NCI-H128 (cell line): ENCODE data around the gene SLIT3.
A peak's percentile ranks its signal among the peaks of the same experiment; 100 is the strongest.

Experiments
- DNase-seq: peaks from one replicate; lab custom pipeline; 2025; ENCODE audit not compliant: unreplicated experiment; lab: John Stamatoyannopoulos, UW

The SLIT3 gene

DNA sequence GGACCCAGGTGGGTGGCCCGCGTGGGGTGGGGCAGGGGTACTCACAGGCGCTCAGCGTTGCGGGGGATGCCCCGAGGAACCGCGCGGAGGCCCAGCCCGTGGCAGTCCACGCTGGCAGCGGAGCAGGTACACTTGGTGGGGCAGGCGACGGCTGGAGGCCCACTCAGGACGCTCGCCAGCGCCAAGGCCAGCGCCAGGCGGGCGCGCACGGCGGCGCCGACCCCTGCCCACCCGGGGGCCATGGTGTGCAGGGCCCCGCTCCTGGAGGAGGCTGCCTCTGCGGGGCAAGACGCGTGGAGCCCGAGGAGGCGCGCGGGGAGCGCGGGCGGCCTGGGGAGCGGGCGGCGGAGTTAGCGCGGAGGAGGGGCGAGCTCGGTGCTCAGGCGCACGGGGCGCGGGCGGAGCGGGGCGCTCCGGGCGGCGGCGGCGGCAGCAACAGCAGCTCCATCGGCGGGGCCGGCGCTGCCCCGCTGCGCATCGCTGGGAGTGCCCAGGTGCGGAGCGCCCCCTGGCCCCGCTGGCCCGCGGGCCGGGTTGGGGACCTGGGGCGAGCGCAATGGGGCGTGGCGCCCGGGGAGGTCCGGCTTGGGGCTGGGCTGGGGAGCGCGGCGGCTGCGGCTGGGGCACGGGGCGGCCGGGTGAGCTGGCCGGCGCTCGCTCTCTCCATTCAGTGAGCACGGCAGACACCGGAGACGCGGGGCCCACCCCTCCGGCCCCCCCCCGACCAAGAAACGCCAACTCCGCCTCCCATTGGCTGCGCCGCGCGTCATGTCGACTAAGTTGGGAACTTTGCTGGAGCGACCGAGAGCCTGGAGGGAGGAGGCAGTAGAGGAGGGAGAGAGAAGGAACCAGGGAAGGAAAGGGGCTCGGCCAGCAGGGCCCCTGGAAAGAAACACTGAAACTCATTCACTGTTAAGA lies at the start of gene SLIT3:
Gene SLIT3 (minus strand): TSS at position 672 of the 918 bp plus-strand sequence. CDS start 430 bp downstream, at position 242.
- DNase-seq, result peak; percentile 4

DNA sequence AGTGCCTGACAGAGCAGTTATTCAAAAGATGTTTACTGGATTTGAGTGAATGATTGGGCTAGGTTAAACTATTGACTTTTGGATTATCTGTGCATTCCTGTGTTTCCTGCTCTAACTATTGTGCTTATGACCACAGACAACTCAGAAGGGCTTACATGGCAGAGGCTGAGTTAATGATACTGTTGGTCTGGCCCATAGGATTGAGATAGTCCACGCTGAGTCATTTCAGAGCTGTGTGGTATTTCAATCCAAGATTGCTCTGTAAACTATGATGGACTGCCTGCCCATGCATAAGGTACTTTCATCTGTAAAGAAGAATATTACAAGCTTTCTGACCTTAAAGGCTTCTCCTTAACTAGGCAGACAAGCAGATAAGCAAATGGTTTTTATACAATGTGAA lies 49.1 kb upstream of the SLIT3 start:
- no peak for DNase-seq

DNA sequence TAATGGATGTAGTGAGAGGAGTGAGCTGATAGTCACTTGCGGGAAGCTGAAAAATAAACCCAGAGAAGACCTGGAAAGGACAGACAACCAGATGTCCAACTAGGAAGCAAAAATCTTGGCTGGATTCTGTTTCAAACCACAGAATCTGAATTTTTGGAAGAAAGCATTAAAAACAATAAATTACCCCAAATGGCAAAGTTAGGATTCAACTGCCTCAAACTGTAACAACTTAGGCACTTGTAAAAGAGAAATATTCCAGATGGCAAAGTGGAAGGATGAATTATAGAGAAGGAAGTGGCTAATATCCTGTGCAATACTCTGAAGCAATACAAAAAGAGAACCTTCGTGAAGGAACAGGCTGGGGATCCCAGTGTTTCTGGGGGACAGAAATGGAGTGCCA lies 46.8 kb upstream of the SLIT3 start:
- no peak for DNase-seq

DNA sequence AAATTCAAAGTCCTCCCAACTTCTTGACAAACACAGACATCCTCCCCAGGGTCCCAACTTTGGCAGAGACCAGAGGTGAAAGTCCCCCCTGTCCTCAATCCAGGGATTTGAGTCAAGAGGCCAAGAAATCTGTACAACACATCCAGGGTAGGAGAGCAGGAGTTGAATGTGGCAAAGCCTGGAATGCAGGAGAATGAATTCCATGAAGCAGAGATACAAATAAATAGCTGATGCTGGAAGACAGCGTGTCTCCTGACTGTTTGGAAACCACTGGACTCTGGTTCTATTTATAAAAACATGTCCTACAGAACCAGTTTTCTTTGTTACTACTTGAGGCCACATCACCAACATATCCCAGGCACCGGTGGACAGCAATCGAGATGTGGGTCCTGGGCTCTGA lies 43.7 kb upstream of the SLIT3 start:
- DNase-seq, result no peak

DNA sequence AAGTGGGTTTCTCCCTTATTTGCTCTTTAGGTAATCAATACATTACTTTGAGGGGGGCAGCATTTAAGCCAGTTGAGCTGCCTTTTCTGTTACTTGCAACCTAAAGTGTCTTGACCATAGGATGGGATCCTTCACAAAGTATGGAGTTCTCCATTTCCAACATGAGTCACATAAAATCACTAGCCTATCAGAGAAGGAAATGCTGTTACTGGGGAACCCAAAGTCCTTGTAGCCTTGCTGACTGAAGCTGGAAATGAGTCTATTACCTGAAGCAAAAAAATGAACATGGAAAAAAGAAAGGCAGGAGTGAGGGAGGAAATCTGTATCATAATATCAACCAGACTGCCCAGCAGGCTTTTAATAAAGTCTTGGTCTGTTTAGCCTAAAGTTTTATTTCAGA lies 42.8 kb upstream of the SLIT3 start:
- DNase-seq, result no peak

DNA sequence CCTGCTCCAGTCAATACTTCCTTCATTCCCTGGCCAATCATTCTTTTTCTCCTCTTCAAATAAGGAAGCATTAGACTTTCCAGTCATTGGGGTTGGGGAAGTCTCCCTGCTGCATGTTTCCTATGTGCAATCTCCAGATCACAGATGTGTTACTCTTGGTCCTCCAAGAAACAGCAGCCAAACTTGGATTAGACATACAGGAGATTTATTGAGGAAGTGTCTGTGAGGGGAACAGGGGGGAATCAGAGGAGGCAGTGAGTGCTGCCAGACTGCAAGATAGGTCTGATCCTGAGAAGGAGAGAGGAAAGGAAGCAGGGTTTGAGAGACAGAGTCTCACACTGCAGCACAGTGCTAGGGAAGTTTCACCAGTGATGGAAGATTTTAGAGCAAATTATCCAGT lies 40.6 kb upstream of the SLIT3 start:
- no peak for DNase-seq

DNA sequence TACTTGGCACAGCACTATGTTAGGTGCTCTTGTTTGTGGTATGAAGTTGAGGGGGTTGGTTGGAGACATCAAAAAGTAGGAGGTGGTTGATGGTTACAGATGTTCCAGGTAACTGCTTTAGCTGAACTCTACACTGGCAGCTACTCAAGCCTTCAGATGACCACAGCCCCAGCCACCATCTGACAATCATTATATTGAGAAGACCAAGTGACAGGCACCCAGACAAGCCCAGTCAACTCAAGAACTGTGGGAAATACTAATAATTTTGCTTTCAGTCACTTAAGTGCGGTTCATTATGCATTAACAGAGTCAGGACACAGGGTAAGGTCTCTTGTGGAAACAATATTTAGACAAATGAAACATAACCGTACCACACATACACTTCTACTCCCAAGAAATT lies 38.9 kb upstream of the SLIT3 start:
- no peak for DNase-seq

DNA sequence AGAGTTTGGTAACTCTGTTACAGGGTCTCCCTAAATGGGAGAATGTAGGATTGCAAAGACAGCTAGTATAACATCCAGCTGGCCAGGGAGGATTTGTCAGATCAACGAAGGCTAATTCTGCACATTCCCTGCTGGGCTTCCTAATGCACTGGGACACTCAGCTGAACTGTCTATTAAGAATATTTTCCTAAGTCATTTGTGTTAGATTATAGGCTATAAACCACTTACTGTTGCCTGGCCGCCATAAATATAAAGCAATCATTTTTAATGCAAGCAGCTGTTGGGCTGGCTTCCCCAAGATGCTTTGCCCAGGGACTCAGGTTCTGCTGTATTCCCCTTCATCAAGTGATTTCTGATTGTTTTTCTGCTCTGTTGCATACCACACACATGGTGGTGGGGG lies 35.3 kb upstream of the SLIT3 start:
- DNase-seq, result no peak

DNA sequence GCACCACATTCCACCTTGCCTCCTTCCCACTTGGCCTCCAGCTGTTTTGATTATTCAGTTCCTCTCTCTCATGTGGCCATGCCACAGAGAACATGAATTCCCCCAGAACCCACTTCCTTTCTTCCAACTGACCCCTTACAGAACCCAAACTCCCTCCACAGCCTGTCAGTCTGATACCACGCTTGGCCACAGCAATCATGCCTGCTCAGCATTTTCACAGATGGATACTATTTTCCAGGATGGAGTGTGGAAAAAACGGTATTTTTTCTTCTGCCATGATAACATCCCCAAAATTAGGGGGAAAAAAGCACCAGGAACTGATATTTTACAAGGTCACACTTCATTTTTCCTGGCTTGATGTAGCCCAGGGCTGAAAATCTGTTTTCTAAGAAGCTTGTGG lies 34.9 kb upstream of the SLIT3 start:
- DNase-seq, result no peak

DNA sequence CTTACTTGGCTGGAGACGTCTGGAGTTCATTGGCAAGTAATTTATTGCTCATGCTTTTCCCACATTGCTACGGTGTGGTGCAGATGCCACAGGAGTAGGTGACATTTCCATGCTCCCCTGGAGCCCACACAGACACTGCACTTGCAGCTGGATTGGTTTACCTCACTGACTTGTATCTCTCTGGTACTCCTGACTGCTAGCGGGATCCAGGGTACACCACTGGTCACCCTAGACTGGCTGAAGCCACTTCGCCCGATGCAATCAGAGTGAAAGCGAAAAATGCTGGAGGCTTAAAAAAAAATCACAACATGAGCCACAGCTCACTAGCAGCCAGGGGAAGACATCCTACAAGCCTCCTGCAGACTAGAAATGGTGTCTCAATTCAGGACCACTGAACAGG lies 32.6 kb upstream of the SLIT3 start:
- no peak for DNase-seq

DNA sequence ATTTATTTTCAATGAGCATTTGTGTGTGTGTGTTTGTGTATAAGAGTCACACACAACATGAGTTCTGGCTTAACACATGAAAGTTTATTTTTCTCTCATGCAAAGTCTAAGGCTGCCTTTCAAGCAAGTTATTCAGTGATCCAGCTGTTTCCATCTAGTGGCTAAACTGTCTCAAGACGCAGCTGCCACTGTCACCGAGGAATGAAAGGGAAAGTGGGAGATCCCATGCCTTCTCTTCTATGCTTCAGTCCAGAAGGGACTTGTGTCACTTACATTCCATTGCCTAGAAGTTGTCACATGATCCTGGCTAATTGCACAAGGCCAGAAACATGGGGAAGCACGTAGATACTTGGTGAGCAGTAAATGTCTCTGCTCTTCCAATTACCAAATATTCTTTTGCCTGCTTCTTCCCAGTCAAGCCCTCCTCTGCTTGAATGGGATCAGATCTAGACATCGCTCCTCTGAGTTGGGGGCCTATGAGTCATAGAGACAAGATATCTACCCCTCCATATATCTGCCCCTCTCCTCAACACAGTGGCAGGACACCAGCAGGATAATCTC lies 30.4 kb upstream of the SLIT3 start:
- DNase-seq, result no peak

DNA sequence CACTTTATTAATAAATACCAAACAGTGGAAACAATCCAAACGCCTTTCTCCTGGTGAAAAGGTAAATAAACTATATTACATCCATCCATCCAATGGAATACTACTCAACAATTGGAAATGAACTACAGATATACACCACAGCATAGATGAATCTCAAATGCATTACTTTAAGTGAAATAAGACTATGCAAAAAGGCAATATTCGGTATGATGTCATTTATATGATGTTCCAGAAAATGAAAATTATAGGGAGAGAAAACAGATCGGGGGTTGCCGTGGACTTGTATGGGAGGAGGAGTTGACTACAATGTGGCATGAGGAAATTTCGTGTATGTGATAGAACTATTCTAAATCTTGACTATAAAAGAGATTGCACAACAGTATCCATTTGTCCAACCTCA lies 27.5 kb upstream of the SLIT3 start:
- DNase-seq, result no peak

DNA sequence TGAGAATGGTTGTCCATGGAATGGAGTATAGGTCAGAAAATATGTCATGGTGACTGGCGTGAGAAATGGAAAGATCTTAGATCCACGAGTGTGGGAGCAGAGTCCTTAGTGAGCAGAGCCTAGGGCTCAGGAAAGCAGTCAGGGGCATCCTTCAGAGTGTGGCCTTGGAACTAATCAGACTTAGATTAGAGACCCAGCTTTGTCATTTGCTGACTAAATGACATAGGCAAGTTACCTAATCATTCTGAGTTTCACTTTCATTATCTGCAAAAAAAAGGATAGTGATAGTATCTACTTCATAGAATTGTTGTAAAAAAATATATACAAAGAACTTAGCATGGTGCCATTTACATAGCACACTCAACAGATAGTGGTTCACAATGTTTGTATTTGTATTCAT lies 24.3 kb upstream of the SLIT3 start:
- no peak for DNase-seq

DNA sequence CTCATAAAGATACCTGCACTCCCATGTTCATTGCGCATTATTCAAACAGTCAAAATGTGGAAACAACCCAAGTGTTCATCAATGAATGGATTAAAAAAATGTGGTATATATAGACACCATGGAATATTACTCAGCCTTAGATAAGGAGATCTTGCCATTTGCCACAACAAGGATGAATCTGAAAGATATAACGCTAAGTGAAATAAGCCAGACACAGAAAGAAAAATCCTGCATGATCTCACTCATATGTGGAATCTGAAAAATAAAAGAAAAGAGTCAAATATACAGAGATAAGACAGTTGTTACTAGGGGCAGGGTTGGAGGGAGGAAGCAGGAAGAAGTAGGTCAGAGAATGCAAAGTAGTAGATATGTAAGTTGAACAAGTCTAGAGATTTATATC lies 17.6 kb upstream of the SLIT3 start:
- DNase-seq, result no peak

DNA sequence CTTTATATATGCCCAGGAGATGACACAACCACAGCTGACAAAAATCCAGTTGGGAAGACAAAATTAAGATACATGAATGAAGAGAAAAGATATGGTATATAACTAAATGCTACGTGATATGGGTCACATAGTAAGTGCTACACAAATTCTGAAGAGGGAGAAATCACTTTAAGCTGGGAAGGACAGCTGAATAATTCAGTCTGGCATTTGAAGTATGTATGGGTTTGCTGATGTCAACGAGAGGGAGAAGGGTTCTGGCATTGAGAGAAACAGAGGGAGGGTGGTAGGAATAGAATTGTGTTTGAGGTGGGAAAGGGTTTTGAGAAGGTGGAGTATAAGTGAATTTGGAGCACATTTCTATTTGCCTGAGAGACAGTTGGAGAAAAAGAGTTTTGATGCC lies 6.7 kb upstream of the SLIT3 start:
- DNase-seq, result no peak

DNA sequence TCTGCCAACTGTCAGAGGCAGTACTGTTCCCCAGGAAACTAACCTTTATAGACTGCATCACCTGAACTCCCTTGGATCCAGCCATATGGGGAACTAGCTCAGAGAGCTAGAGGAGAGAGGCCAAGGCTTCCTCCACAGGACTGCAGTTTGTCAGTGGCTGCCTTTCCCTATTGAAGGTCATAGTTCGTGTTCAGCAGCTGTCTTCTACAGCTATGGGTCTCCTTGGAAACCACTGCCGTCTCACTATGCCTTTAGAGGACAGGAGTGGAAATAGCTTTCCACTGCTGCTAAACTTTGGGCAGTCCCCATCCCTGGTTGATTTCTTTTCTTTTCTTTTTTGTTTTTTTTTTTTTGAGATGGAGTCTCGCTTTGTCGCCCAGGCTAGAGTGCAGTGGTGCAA lies 4.4 kb upstream of the SLIT3 start:
- no peak for DNase-seq

DNA sequence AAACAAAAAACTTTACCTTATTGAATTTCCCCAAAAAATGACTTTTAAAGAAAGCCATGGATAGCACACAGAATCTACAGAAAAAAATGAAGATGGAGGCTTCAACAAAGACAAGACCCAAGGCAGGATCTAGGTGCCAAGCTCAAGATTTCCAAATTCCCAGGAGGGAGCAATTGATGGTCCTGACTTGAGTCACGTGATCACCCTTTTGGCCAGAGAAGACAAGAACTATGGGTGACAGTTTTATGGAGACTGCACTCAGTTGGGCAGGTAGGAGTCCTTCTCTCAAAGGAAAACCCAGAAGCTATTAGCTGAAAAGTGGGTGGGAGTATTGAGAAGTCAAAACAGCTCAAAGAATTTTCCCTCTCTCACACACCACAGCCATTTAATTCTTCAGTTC lies 3.2 kb upstream of the SLIT3 start:
- DNase-seq, result no peak

DNA sequence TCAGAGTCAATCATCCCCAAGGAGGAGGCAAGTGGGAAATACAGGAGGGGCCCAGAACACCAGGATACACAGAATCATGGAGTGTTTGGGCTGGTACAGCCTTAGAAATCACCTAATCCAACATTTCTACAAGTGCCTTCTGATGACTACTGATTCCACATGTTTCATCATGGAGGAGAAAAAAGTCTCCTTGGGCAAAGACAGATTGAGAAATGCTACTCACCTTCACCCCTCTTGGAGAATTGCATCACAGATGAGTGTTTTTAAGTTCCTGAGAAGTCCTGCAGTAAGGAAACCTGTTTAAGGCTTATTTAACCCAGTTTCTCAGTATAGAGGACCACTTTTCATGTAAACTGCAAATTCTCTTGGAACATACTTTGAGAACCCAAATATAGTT lies 2.2 kb upstream of the SLIT3 start:
- no peak for DNase-seq

DNA sequence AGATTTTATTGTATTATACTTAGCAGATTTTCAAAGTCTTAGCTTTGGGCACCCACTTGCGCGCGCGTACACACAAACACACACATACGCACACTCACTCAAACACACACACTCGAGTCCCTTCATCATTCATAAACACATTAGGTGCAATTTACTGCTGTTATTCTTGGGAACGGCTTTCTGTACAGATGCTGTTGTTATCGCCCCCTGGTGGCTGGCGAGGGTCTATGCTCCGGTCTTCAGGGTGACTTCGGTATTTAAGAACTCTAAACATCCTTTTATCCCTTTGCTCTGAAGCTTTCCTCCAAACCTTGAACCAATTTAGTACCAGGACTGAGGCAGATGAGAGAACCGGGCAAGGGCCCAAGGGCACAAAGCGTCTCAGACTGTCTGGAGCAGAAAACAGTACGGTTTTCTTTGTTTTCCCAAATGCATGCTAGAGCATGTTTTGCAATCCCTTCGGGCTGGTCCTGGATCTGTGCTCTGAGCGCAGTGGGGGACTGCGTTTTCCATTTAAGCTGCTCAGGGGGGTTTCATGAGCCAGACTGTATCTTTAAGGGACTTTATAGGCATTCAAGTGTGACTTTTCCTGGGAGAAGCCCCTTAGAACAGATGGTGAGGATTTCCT lies 1.7 kb upstream of the SLIT3 start:
- DNase-seq, result peak; percentile 16

DNA sequence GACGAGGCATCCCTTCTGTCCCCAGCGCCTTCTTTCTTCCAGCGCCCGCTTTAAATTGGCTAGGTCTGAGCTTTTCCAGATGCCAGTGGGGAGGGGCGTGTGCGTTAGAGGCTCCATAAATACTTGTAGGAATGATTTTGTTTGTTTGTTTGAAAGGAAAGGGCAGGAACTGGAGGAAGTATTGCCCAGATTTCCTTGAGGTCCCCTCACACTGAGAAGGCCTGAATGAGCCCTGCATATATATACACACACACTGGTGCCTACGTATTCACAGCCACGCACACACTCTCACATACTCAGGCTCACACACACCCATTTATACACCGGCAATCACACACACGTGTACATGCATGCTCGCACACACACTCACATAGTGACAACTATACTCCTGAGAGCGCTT lies 1.0 kb upstream of the SLIT3 start:
- DNase-seq, result no peak

DNA sequence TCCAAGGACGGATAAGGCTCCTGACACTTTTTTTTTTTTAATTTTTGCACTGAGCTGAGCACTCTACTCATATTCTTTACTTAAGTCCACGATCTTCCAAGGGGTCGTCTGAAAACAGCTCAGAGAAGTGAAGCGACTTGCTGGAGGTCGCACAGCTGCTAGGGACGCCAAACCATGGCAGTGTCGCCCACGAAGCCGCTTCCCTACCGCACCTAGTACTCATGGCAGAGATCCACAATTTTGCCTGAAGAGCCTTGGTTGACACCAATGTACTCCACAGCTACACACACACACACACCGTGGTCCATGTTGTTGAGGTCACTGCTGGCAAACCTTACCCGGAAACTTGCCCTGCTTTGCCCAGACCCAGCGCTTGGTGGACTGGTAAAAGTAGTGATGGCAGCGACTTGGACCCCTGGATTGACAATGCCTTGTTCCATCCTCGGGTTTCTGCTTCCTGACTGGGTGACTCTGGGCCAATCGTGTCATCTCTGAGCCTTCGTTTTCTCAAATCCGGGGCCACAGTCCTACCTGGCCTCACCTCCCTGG lies 521 bp upstream of the SLIT3 start:
- no peak for DNase-seq
